NCI-H1930 (cell line): ENCODE data around the gene PCNA.

Experiments
- DNase-seq, 2 experiments: peaks; one replicate each; lab custom pipeline; 2025; lab: John Stamatoyannopoulos, UW

The PCNA gene

DNA sequence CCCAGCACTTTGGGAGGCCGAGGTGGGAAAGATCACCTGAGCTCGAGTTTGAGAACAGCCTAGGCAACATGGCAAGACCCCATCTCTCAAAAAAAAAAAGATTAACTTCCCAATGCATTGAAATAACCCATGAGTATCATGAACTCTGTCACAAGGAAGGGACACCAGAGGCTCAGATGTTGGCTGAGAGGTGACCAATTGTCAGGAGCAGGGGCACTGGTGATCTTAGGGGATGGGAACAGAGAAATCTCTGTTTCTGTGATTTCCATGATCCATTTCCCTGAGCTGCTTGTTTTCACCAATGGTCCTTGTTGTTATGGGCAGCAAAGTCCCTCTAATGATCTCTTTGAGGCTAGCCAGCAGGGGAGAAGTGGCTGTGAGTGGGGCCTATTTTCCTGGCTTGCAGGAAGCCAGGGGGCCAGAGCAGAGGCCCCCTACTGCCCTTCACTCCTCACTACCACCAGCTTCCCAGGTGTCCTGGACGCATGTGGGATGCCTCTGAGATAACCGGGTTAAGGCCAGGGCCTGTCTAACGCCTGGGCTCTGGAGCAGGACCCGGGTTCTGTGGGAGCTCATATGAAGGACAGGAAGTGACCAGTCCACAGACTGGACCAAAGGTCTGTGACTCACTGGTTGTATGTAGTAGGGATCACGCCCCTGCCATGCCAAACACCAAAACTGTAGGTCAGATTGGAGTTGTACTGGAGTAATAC is 54.4 kb downstream of the PCNA start:
- DNase-seq = no peak
